ENCODE results near the gene PIK3R3.
A peak's percentile ranks its signal among the peaks of the same experiment; 100 is the strongest.

Gene PIK3R3

GRCh38 chr1:46157916-46158311 lies 25.5 kb upstream of the PIK3R3 start:
- H3K36me3 ChIP-seq (ENCODE audit: control insufficient read depth in 1 of 2, insufficient read depth in 2 of 2, low read length in 2 of 2), result no peaks in the 10 kb centered on the region
- no peak overlapping the region for H3K9ac ChIP-seq (ENCODE audit: low read depth in 1 of 2, low read length in 2 of 2)
- no peaks in the 10 kb centered on the region for H3K9me3 ChIP-seq (ENCODE audit: control insufficient read depth in 1 of 2, low read length in 2 of 2)
- no peaks in the 10 kb centered on the region for H3K4me1 ChIP-seq (ENCODE audit: control insufficient read depth in 1 of 2, insufficient read depth in 2 of 2, low read length in 2 of 2)
- H3K27ac ChIP-seq (ENCODE audit: low read depth, low read length), result no peak overlapping the region
- no peaks in the 10 kb centered on the region for H3K27me3 ChIP-seq (ENCODE audit: control insufficient read depth in 1 of 2, insufficient read depth in 2 of 2, low read length in 2 of 2)
- no peak overlapping the region for H3K4me3 ChIP-seq (ENCODE audit: low read depth in 1 of 2, low read length in 2 of 2)

GRCh38 chr1:46153732-46154131 lies 21.3 kb upstream of the PIK3R3 start:
- H3K9me3 ChIP-seq (ENCODE audit: control insufficient read depth in 1 of 2, low read length in 2 of 2), result no peaks in the 10 kb centered on the region
- H3K4me3 ChIP-seq (ENCODE audit: low read depth in 1 of 2, low read length in 2 of 2), result no peak overlapping the region
- no peaks in the 10 kb centered on the region for H3K36me3 ChIP-seq (ENCODE audit: control insufficient read depth in 1 of 2, insufficient read depth in 2 of 2, low read length in 2 of 2)
- no peaks in the 10 kb centered on the region for H3K4me1 ChIP-seq (ENCODE audit: control insufficient read depth in 1 of 2, insufficient read depth in 2 of 2, low read length in 2 of 2)
- no peaks in the 10 kb centered on the region for H3K27me3 ChIP-seq (ENCODE audit: control insufficient read depth in 1 of 2, insufficient read depth in 2 of 2, low read length in 2 of 2)
- no peak overlapping the region for H3K9ac ChIP-seq (ENCODE audit: low read depth in 1 of 2, low read length in 2 of 2)
- H3K27ac ChIP-seq (ENCODE audit: low read depth, low read length), result no peak overlapping the region

- Histone ChIP-seq H3K4me3 (ENCODE audit: low read depth in 1 of 2, low read length in 2 of 2) (no peak overlapping the region), H3K36me3 (ENCODE audit: control insufficient read depth in 1 of 2, insufficient read depth in 2 of 2, low read length in 2 of 2) (no peaks in the 10 kb centered on the region), H3K9ac (ENCODE audit: low read depth in 1 of 2, low read length in 2 of 2) (no peak overlapping the region), H3K9me3 (ENCODE audit: control insufficient read depth in 1 of 2, low read length in 2 of 2) (no peaks in the 10 kb centered on the region), H3K27me3 (ENCODE audit: control insufficient read depth in 1 of 2, insufficient read depth in 2 of 2, low read length in 2 of 2) (no peaks in the 10 kb centered on the region), H3K4me1 (ENCODE audit: control insufficient read depth in 1 of 2, insufficient read depth in 2 of 2, low read length in 2 of 2) (no peaks in the 10 kb centered on the region), H3K27ac (ENCODE audit: low read depth, low read length) (no peak overlapping the region)
Measured at GRCh38 chr1:46153228-46153627, 20.8 kb upstream of the PIK3R3 start.

GRCh38 chr1:46152016-46152415 lies 19.6 kb upstream of the PIK3R3 start:
- H3K4me1 ChIP-seq (ENCODE audit: control insufficient read depth in 1 of 2, insufficient read depth in 2 of 2, low read length in 2 of 2), result no peaks in the 10 kb centered on the region

GRCh38 chr1:46150085-46150484 lies 17.7 kb upstream of the PIK3R3 start:
- H3K9me3 ChIP-seq (ENCODE audit: control insufficient read depth in 1 of 2, low read length in 2 of 2), result no peaks in the 10 kb centered on the region
- H3K9ac ChIP-seq (ENCODE audit: low read depth in 1 of 2, low read length in 2 of 2), result no peak overlapping the region
- no peaks in the 10 kb centered on the region for H3K36me3 ChIP-seq (ENCODE audit: control insufficient read depth in 1 of 2, insufficient read depth in 2 of 2, low read length in 2 of 2)
- no peak overlapping the region for H3K27ac ChIP-seq (ENCODE audit: low read depth, low read length)
- H3K4me3 ChIP-seq (ENCODE audit: low read depth in 1 of 2, low read length in 2 of 2), result no peak overlapping the region
- H3K4me1 ChIP-seq (ENCODE audit: control insufficient read depth in 1 of 2, insufficient read depth in 2 of 2, low read length in 2 of 2), result no peaks in the 10 kb centered on the region
- no peaks in the 10 kb centered on the region for H3K27me3 ChIP-seq (ENCODE audit: control insufficient read depth in 1 of 2, insufficient read depth in 2 of 2, low read length in 2 of 2)

More at GRCh38 chr1:46152016-46152415, 19.6 kb upstream of the PIK3R3 start:
- H3K27ac ChIP-seq (ENCODE audit: low read depth, low read length), result no peak overlapping the region
- no peak overlapping the region for H3K4me3 ChIP-seq (ENCODE audit: low read depth in 1 of 2, low read length in 2 of 2)
- no peaks in the 10 kb centered on the region for H3K27me3 ChIP-seq (ENCODE audit: control insufficient read depth in 1 of 2, insufficient read depth in 2 of 2, low read length in 2 of 2)
- no peaks in the 10 kb centered on the region for H3K9me3 ChIP-seq (ENCODE audit: control insufficient read depth in 1 of 2, low read length in 2 of 2)
- H3K9ac ChIP-seq (ENCODE audit: low read depth in 1 of 2, low read length in 2 of 2), result no peak overlapping the region
- no peaks in the 10 kb centered on the region for H3K36me3 ChIP-seq (ENCODE audit: control insufficient read depth in 1 of 2, insufficient read depth in 2 of 2, low read length in 2 of 2)

- Histone ChIP-seq H3K27me3 (ENCODE audit: control insufficient read depth in 1 of 2, insufficient read depth in 2 of 2, low read length in 2 of 2) (no peaks in the 10 kb centered on the region), H3K9me3 (ENCODE audit: control insufficient read depth in 1 of 2, low read length in 2 of 2) (no peaks in the 10 kb centered on the region), H3K9ac (ENCODE audit: low read depth in 1 of 2, low read length in 2 of 2) (no peak overlapping the region), H3K27ac (ENCODE audit: low read depth, low read length) (no peak overlapping the region), H3K36me3 (ENCODE audit: control insufficient read depth in 1 of 2, insufficient read depth in 2 of 2, low read length in 2 of 2) (no peaks in the 10 kb centered on the region), H3K4me1 (ENCODE audit: control insufficient read depth in 1 of 2, insufficient read depth in 2 of 2, low read length in 2 of 2) (no peaks in the 10 kb centered on the region), H3K4me3 (ENCODE audit: low read depth in 1 of 2, low read length in 2 of 2) (no peak overlapping the region)
Measured at GRCh38 chr1:46148318-46148717, 15.9 kb upstream of the PIK3R3 start.

GRCh38 chr1:46137916-46138315 lies 5.5 kb upstream of the PIK3R3 start:
- H3K4me1 ChIP-seq (ENCODE audit: control insufficient read depth in 1 of 2, insufficient read depth in 2 of 2, low read length in 2 of 2), result peaks cover 7 to 20% of the 10 kb centered on the region in 2 donors
- no peaks in the 10 kb centered on the region for H3K9me3 ChIP-seq (ENCODE audit: control insufficient read depth in 1 of 2, low read length in 2 of 2)
- H3K36me3 ChIP-seq (ENCODE audit: control insufficient read depth in 1 of 2, insufficient read depth in 2 of 2, low read length in 2 of 2), result no peaks in the 10 kb centered on the region
- H3K27ac ChIP-seq (ENCODE audit: low read depth, low read length), result no peak overlapping the region
- no peaks in the 10 kb centered on the region for H3K27me3 ChIP-seq (ENCODE audit: control insufficient read depth in 1 of 2, insufficient read depth in 2 of 2, low read length in 2 of 2)
- no peak overlapping the region for H3K9ac ChIP-seq (ENCODE audit: low read depth in 1 of 2, low read length in 2 of 2)
- H3K4me3 ChIP-seq (ENCODE audit: low read depth in 1 of 2, low read length in 2 of 2), result peak overlapping the region in 1 of 2 donors; percentile 38

- Histone ChIP-seq H3K36me3 (ENCODE audit: control insufficient read depth in 1 of 2, insufficient read depth in 2 of 2, low read length in 2 of 2) (no peaks in the 10 kb centered on the region), H3K4me3 (ENCODE audit: low read depth in 1 of 2, low read length in 2 of 2) (no peak overlapping the region), H3K9me3 (ENCODE audit: control insufficient read depth in 1 of 2, low read length in 2 of 2) (no peaks in the 10 kb centered on the region), H3K27me3 (ENCODE audit: control insufficient read depth in 1 of 2, insufficient read depth in 2 of 2, low read length in 2 of 2) (no peaks in the 10 kb centered on the region), H3K27ac (ENCODE audit: low read depth, low read length) (no peak overlapping the region), H3K4me1 (ENCODE audit: control insufficient read depth in 1 of 2, insufficient read depth in 2 of 2, low read length in 2 of 2) (peaks cover 7 to 20% of the 10 kb centered on the region in 2 donors), H3K9ac (ENCODE audit: low read depth in 1 of 2, low read length in 2 of 2) (no peak overlapping the region)
Measured at GRCh38 chr1:46136711-46137110, 4.3 kb upstream of the PIK3R3 start.

GRCh38 chr1:46134660-46135331 lies 2.4 kb upstream of the PIK3R3 start:
- H3K27ac ChIP-seq (ENCODE audit: low read depth, low read length), result no peak overlapping the region
- H3K27me3 ChIP-seq (ENCODE audit: control insufficient read depth in 1 of 2, insufficient read depth in 2 of 2, low read length in 2 of 2), result peaks cover 0 to 3% of the 10 kb centered on the region in 2 donors
- H3K9ac ChIP-seq (ENCODE audit: low read depth in 1 of 2, low read length in 2 of 2), result no peak overlapping the region
- no peaks in the 10 kb centered on the region for H3K36me3 ChIP-seq (ENCODE audit: control insufficient read depth in 1 of 2, insufficient read depth in 2 of 2, low read length in 2 of 2)
- peaks cover 7 to 30% of the 10 kb centered on the region in 2 donors for H3K4me1 ChIP-seq (ENCODE audit: control insufficient read depth in 1 of 2, insufficient read depth in 2 of 2, low read length in 2 of 2)
- no peak overlapping the region for H3K4me3 ChIP-seq (ENCODE audit: low read depth in 1 of 2, low read length in 2 of 2)
- no peaks in the 10 kb centered on the region for H3K9me3 ChIP-seq (ENCODE audit: control insufficient read depth in 1 of 2, low read length in 2 of 2)

- H3K9ac ChIP-seq (ENCODE audit: low read depth in 1 of 2, low read length in 2 of 2), result peak overlapping the region; percentile 64 to 79
- H3K36me3 ChIP-seq (ENCODE audit: control insufficient read depth in 1 of 2, insufficient read depth in 2 of 2, low read length in 2 of 2), result no peaks in the 10 kb centered on the region
- no peaks in the 10 kb centered on the region for H3K9me3 ChIP-seq (ENCODE audit: control insufficient read depth in 1 of 2, low read length in 2 of 2)
- H3K27ac ChIP-seq (ENCODE audit: low read depth, low read length), result no peak overlapping the region
- H3K27me3 ChIP-seq (ENCODE audit: control insufficient read depth in 1 of 2, insufficient read depth in 2 of 2, low read length in 2 of 2), result peaks cover 0 to 3% of the 10 kb centered on the region in 2 donors
- peaks cover 7 to 30% of the 10 kb centered on the region in 2 donors for H3K4me1 ChIP-seq (ENCODE audit: control insufficient read depth in 1 of 2, insufficient read depth in 2 of 2, low read length in 2 of 2)
- H3K4me3 ChIP-seq (ENCODE audit: low read depth in 1 of 2, low read length in 2 of 2), result peak overlapping the region; percentile 84 to 94
Measured at GRCh38 chr1:46133781-46134350, 1.4 kb upstream of the PIK3R3 start.
